ENCODE data around the gene MYH10. TPM values are rescaled to one million over a fixed set of nuclear protein-coding genes. Genes with fewer than 3 reads are reported as not detected.

The MYH10 gene
- total RNA-seq, 5 donors from 2014 or later (not counting 1 experiment from before 2014, with no cell fraction given): 1.3 to 2.8 (median 2.1) TPM

DNA sequence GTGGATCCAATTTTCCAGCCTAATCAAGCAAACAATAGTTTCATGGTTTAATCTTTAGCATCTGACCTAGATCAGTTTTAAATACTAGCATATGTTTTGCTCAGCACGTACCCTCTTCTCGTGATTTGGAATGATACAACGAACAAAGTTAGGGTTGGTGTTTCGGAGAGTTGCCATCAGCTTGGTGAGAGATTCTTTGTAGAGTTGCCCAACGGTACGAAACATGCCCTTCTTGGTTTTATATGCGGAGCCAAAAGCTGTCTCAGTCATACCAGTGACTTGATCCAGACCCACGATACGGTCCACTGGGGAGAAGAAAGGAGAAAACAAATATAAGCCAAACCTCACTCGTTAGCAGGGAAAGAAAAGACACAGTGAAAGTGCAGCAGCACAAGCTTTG, 109.5 kb downstream of the MYH10 start:
- no peaks in the 10 kb centered on the region for H3K27me3 ChIP-seq (replicated peaks in 1 of 2; ENCODE audit: control insufficient read depth in 2 of 2, extremely low read depth in 1 of 2, insufficient read depth in 2 of 2, low read length in 1 of 2)
- H3K27ac ChIP-seq (ENCODE audit: low read length): no peak overlapping the region
- Mint-ChIP-seq H3K4me3 (no peak overlapping the region), H3K27me3 (no peaks in the 10 kb centered on the region), H3K27ac (no peak overlapping the region), H3K36me3 (no peaks in the 10 kb centered on the region), H3K9me3 (no peaks in the 10 kb centered on the region), H3K4me1 (no peaks in the 10 kb centered on the region)
- no peak overlapping the region for H3K4me3 ChIP-seq (ENCODE audit: control insufficient read depth in 1 of 2, extremely low read depth in 1 of 2, low read length in 1 of 2)
- POLR2A ChIA-PET: no interaction called here
- 88% methylated on average over 7 of the region's 10 CpGs for WGBS (ENCODE audit: insufficient coverage)
- no peak for DNase-seq
- no peaks in the 10 kb centered on the region for H3K4me1 ChIP-seq (ENCODE audit: control insufficient read depth in 1 of 2, extremely low read depth in 1 of 2, insufficient read depth in 2 of 2, low read length in 2 of 2)
- no peak for ATAC-seq (replicated peaks in 1 of 4)
- CTCF ChIA-PET: no interaction called here
- H3K36me3 ChIP-seq (ENCODE audit: control insufficient read depth in 2 of 2, extremely low read depth in 1 of 2, insufficient read depth in 1 of 2, low read length in 1 of 2): no peaks in the 10 kb centered on the region
- no peaks in the 10 kb centered on the region for H3K9me3 ChIP-seq

GRCh38 chr17:8518850-8519249, 111.7 kb downstream of the MYH10 start:
- POLR2A ChIA-PET: no interaction called here
- no peaks in the 10 kb centered on the region for H3K4me1 ChIP-seq (ENCODE audit: control insufficient read depth in 1 of 2, extremely low read depth in 1 of 2, insufficient read depth in 2 of 2, low read length in 2 of 2)

GRCh38 chr17:8518326-8518725, 112.2 kb downstream of the MYH10 start:
- H3K9me3 ChIP-seq: no peaks in the 10 kb centered on the region
- no peaks in the 10 kb centered on the region for H3K4me1 ChIP-seq (ENCODE audit: control insufficient read depth in 1 of 2, extremely low read depth in 1 of 2, insufficient read depth in 2 of 2, low read length in 2 of 2)
- Mint-ChIP-seq H3K4me3 (no peak overlapping the region), H3K36me3 (no peaks in the 10 kb centered on the region), H3K9me3 (no peaks in the 10 kb centered on the region), H3K27ac (no peak overlapping the region), H3K27me3 (no peaks in the 10 kb centered on the region), H3K4me1 (no peaks in the 10 kb centered on the region)
- WGBS (ENCODE audit: insufficient coverage): 93% methylated on average over 4 of the region's 6 CpGs
- H3K27me3 ChIP-seq (replicated peaks in 1 of 2; ENCODE audit: control insufficient read depth in 2 of 2, extremely low read depth in 1 of 2, insufficient read depth in 2 of 2, low read length in 1 of 2): no peaks in the 10 kb centered on the region
- ATAC-seq (replicated peaks in 1 of 4) (no peak), DNase-seq (no peak)
- CTCF ChIA-PET: no interaction called here
- no peaks in the 10 kb centered on the region for H3K36me3 ChIP-seq (ENCODE audit: control insufficient read depth in 2 of 2, extremely low read depth in 1 of 2, insufficient read depth in 1 of 2, low read length in 1 of 2)
- no peak overlapping the region for H3K4me3 ChIP-seq (ENCODE audit: control insufficient read depth in 1 of 2, extremely low read depth in 1 of 2, low read length in 1 of 2)
- no peak overlapping the region for H3K27ac ChIP-seq (ENCODE audit: low read length)
- POLR2A ChIA-PET: no interaction called here

More at GRCh38 chr17:8518850-8519249, 111.7 kb downstream of the MYH10 start:
- Histone ChIP-seq H3K27ac (ENCODE audit: low read length) (no peak overlapping the region), H3K36me3 (ENCODE audit: control insufficient read depth in 2 of 2, extremely low read depth in 1 of 2, insufficient read depth in 1 of 2, low read length in 1 of 2) (no peaks in the 10 kb centered on the region), H3K27me3 (replicated peaks in 1 of 2; ENCODE audit: control insufficient read depth in 2 of 2, extremely low read depth in 1 of 2, insufficient read depth in 2 of 2, low read length in 1 of 2) (no peaks in the 10 kb centered on the region), H3K4me3 (ENCODE audit: control insufficient read depth in 1 of 2, extremely low read depth in 1 of 2, low read length in 1 of 2) (no peak overlapping the region), H3K9me3 (no peaks in the 10 kb centered on the region)
- Mint-ChIP-seq H3K36me3 (no peaks in the 10 kb centered on the region), H3K27ac (no peak overlapping the region), H3K4me1 (no peaks in the 10 kb centered on the region), H3K9me3 (no peaks in the 10 kb centered on the region), H3K27me3 (no peaks in the 10 kb centered on the region), H3K4me3 (no peak overlapping the region)
- CTCF ChIA-PET: no interaction called here
- no peak for ATAC-seq (replicated peaks in 1 of 4)
- 100% methylated on average over 1 of the region's 2 CpGs for WGBS (ENCODE audit: insufficient coverage)
- DNase-seq: no peak

DNA sequence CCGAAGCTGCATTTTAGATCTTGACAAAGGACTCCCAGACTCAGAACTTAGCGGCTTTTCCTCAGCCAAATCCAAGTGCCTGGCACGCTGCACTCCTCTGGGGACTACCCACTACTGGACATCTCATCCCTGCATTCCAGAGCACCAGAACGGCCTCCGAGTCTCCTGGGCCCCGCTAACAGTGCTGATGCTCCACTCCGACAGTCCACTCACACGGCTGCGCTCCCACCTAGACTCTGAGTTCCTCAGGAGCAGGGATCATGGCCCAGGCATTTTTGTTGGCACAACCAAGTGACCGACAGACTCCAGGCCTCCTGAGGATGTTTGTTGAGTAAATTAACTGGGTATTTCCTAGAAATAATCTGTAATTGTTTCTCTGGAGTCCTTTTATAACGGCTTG, 115.7 kb downstream of the MYH10 start:
- Histone ChIP-seq H3K27ac (ENCODE audit: low read length) (no peak overlapping the region), H3K27me3 (replicated peaks in 1 of 2; ENCODE audit: control insufficient read depth in 2 of 2, extremely low read depth in 1 of 2, insufficient read depth in 2 of 2, low read length in 1 of 2) (no peaks in the 10 kb centered on the region), H3K9me3 (no peaks in the 10 kb centered on the region), H3K4me3 (ENCODE audit: control insufficient read depth in 1 of 2, extremely low read depth in 1 of 2, low read length in 1 of 2) (no peak overlapping the region), H3K36me3 (ENCODE audit: control insufficient read depth in 2 of 2, extremely low read depth in 1 of 2, insufficient read depth in 1 of 2, low read length in 1 of 2) (no peaks in the 10 kb centered on the region), H3K4me1 (ENCODE audit: control insufficient read depth in 1 of 2, extremely low read depth in 1 of 2, insufficient read depth in 2 of 2, low read length in 2 of 2) (no peaks in the 10 kb centered on the region)
- no peaks in the 10 kb centered on the region for H3K27me3 Mint-ChIP-seq
- H3K4me3 Mint-ChIP-seq: no peak overlapping the region
- DNase-seq (no peak), ATAC-seq (replicated peaks in 1 of 4) (no peak)
- WGBS (ENCODE audit: insufficient coverage): 97% methylated on average over 10 of the region's 11 CpGs
- ChIA-PET POLR2A (no interaction called here), CTCF (interaction anchor here in 1 of 2 donors (0.6 kb wide), 1 partner anchor 13 kb away, joined by 4 read pairs; no protein-coding TSS in a partner anchor)
- H3K9me3 Mint-ChIP-seq: no peaks in the 10 kb centered on the region
- no peaks in the 10 kb centered on the region for H3K36me3 Mint-ChIP-seq
- H3K27ac Mint-ChIP-seq: no peak overlapping the region
- H3K4me1 Mint-ChIP-seq: no peaks in the 10 kb centered on the region

DNA sequence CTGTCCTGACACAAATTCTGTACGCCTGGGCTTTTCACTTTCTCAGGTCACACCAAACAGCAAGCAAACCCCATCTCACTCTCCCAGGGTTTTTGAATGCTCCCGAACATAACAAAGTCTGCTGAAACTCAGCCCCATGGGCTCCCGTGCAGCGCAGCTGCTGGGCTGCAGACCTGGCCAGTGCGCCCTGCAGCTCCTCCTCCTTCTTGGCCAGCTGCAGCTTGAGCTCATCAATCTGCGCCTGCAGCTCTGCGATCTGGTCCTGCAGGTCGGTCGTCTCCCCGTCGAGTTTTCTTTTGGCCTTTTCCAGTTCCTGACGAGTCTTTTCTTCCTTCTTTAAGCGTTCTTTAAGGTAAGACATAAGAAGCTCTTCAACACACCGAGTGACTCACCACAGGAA, 124.4 kb downstream of the MYH10 start:
- Mint-ChIP-seq H3K4me3 (no peak overlapping the region), H3K4me1 (no peaks in the 10 kb centered on the region), H3K9me3 (no peaks in the 10 kb centered on the region), H3K27ac (no peak overlapping the region), H3K36me3 (peaks cover 10% of the 10 kb centered on the region), H3K27me3 (no peaks in the 10 kb centered on the region)
- ATAC-seq (replicated peaks in 1 of 4) (no peak), DNase-seq (no peak)
- 90% methylated on average over 11 of the region's 14 CpGs for WGBS (ENCODE audit: insufficient coverage)
- ChIA-PET POLR2A (no interaction called here), CTCF (no interaction called here)
- Histone ChIP-seq H3K9me3 (no peaks in the 10 kb centered on the region), H3K4me1 (ENCODE audit: control insufficient read depth in 1 of 2, extremely low read depth in 1 of 2, insufficient read depth in 2 of 2, low read length in 2 of 2) (no peaks in the 10 kb centered on the region), H3K27ac (ENCODE audit: low read length) (no peak overlapping the region), H3K27me3 (replicated peaks in 1 of 2; ENCODE audit: control insufficient read depth in 2 of 2, extremely low read depth in 1 of 2, insufficient read depth in 2 of 2, low read length in 1 of 2) (no peaks in the 10 kb centered on the region), H3K4me3 (ENCODE audit: control insufficient read depth in 1 of 2, extremely low read depth in 1 of 2, low read length in 1 of 2) (no peak overlapping the region), H3K36me3 (ENCODE audit: control insufficient read depth in 2 of 2, extremely low read depth in 1 of 2, insufficient read depth in 1 of 2, low read length in 1 of 2) (peaks cover 0 to 2% of the 10 kb centered on the region in 2 donors)

DNA sequence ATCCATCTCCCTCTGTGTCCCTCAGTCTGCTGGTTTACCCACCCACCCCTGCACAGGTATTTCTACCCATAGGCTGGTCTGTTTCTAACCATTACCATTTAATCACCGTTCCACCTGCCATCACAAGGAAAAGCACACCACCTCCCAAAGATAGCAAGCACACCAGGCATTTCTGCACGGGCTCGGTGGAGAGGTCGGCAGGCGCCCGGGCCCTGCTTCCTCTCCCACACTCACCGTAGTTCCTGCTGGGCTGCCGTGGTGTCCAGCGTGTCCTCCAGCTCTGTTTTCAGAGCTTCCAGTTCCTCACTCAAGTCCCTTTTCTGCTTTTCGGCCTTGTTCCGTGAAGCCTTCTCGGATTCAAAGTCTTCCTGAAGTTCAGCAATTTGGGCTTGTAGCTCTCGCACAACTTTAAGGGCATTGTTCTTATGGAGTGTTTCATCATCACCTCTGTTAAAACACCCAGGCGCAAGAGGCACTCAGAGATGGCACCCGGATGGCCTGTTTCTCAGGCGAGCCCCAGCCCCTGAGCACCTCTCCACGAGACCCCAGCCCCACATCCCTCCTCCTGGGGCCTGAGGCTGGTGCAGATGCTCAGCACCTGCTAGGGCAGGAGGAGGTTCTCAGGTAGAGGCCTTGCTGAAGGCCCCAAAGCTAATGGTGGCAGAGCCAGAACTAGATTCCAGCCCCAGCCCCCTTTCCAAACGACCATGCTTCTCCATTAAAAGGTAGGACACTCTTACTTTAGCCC, 125.9 kb downstream of the MYH10 start:
- H3K4me1 ChIP-seq (ENCODE audit: control insufficient read depth in 1 of 2, extremely low read depth in 1 of 2, insufficient read depth in 2 of 2, low read length in 2 of 2): no peaks in the 10 kb centered on the region
- no peak for DNase-seq
- H3K27me3 ChIP-seq (replicated peaks in 1 of 2; ENCODE audit: control insufficient read depth in 2 of 2, extremely low read depth in 1 of 2, insufficient read depth in 2 of 2, low read length in 1 of 2): no peaks in the 10 kb centered on the region
- H3K36me3 ChIP-seq (ENCODE audit: control insufficient read depth in 2 of 2, extremely low read depth in 1 of 2, insufficient read depth in 1 of 2, low read length in 1 of 2): peaks cover 0 to 2% of the 10 kb centered on the region in 2 donors
- Mint-ChIP-seq H3K4me1 (no peaks in the 10 kb centered on the region), H3K9me3 (no peaks in the 10 kb centered on the region), H3K36me3 (peaks cover 10% of the 10 kb centered on the region), H3K27me3 (no peaks in the 10 kb centered on the region), H3K4me3 (no peak overlapping the region), H3K27ac (no peak overlapping the region)
- CTCF ChIA-PET: no interaction called here
- ATAC-seq (replicated peaks in 1 of 4): no peak
- no peak overlapping the region for H3K4me3 ChIP-seq (ENCODE audit: control insufficient read depth in 1 of 2, extremely low read depth in 1 of 2, low read length in 1 of 2)
- POLR2A ChIA-PET: no interaction called here
- WGBS (ENCODE audit: insufficient coverage): 94% methylated on average over 15 of the region's 18 CpGs
- no peaks in the 10 kb centered on the region for H3K9me3 ChIP-seq
- H3K27ac ChIP-seq (ENCODE audit: low read length): no peak overlapping the region

- Histone ChIP-seq H3K9me3 (no peaks in the 10 kb centered on the region), H3K27ac (ENCODE audit: low read length) (no peak overlapping the region), H3K4me3 (ENCODE audit: control insufficient read depth in 1 of 2, extremely low read depth in 1 of 2, low read length in 1 of 2) (no peak overlapping the region), H3K4me1 (ENCODE audit: control insufficient read depth in 1 of 2, extremely low read depth in 1 of 2, insufficient read depth in 2 of 2, low read length in 2 of 2) (no peaks in the 10 kb centered on the region), H3K36me3 (ENCODE audit: control insufficient read depth in 2 of 2, extremely low read depth in 1 of 2, insufficient read depth in 1 of 2, low read length in 1 of 2) (peaks cover 0 to 2% of the 10 kb centered on the region in 2 donors), H3K27me3 (replicated peaks in 1 of 2; ENCODE audit: control insufficient read depth in 2 of 2, extremely low read depth in 1 of 2, insufficient read depth in 2 of 2, low read length in 1 of 2) (no peaks in the 10 kb centered on the region)
- H3K27ac Mint-ChIP-seq: no peak overlapping the region
- H3K27me3 Mint-ChIP-seq: no peaks in the 10 kb centered on the region
- DNase-seq (no peak), ATAC-seq (replicated peaks in 1 of 4) (no peak)
- 82% methylated on average over 9 of the region's 9 CpGs for WGBS (ENCODE audit: insufficient coverage)
- peaks cover 10% of the 10 kb centered on the region for H3K36me3 Mint-ChIP-seq
- no peaks in the 10 kb centered on the region for H3K4me1 Mint-ChIP-seq
- H3K4me3 Mint-ChIP-seq: no peak overlapping the region
- ChIA-PET CTCF (no interaction called here), POLR2A (no interaction called here)
- no peaks in the 10 kb centered on the region for H3K9me3 Mint-ChIP-seq
Observed at GRCh38 chr17:8503807-8504206, 126.7 kb downstream of the MYH10 start.
